HCT116 (cell line): ENCODE measurements around the gene FOXN3. TPM values are rescaled to one million over a fixed set of nuclear protein-coding genes. Genes with fewer than 3 reads are reported as not detected.

Source experiments
- ATAC-seq: fragments of 200-7000 bp; cut with Tn5 transposase; 2 replicates; pipeline ENCODE4 v1.9.1; 2020; ENCODE audit warnings: mild to moderate bottlenecking, moderate library complexity
- BruUV-seq: library from RNA; stranded (reverse); fragments of 400-500 nt; replicated peaks from 2 replicates; lab custom pipeline; 2021; lab: Mats Ljungman, UMichigan
- CTCF ChIA-PET: fragments of 300-600 bp; sonication (Branson Sonifier 250); formaldehyde crosslinking; loops from one replicate; lab custom pipeline; 2021; ENCODE audit warnings: antibody characterized with exemption; lab: Charles Lee
- POLR2A ChIA-PET: fragments of 300-600, 350-600 bp; sonication (Branson Sonifier 250); formaldehyde crosslinking; loops from one replicate; lab custom pipeline; 2021; ENCODE audit warnings: antibody characterized with exemption; lab: Charles Lee
- RAD21 ChIA-PET, 2 experiments: fragments of 300-600 bp; sonication (Branson Sonifier 250); formaldehyde crosslinking; loops; one replicate each; lab custom pipeline; 2023; ENCODE audit warnings: low total read pairs in 2 of 2; ENCODE audit not compliant: uncharacterized antibody in 2 of 2, unreplicated experiment in 2 of 2, low non-redundant PET in 1 of 2; lab: Charles Lee
- DNase-seq: peaks from one replicate; pipeline ENCODE4 v3.0.0-alpha.2; 2010; ENCODE audit warnings: low read depth, low spot score
- H2AFZ ChIP-seq: fragments of 200-600 bp; shearing (Covaris generic), sonication (generic); 2 replicates; pipeline ENCODE4 v1.6.1; 2017; ENCODE audit warnings: low read depth, mixed run types, mixed read lengths, antibody characterized with exemption, low read length; ENCODE audit not compliant: poor library complexity, severe bottlenecking
- H3K27ac ChIP-seq: 2 replicates; pipeline ENCODE4 v1.5.1; 2012; ENCODE audit warnings: low read depth, low read length
- H3K27me3 ChIP-seq: fragments of 200-600 bp; sonication (generic); 2 replicates; pipeline ENCODE4 v1.6.1; 2016; ENCODE audit warnings: mixed run types, low read length, mixed read lengths; ENCODE audit not compliant: insufficient read depth
- H3K36me3 ChIP-seq, 2 experiments: fragments of 200-500 bp in 1 of 2; fragments of 200-600 bp in 1 of 2; sonication (Bioruptor generic) in 1 of 2; sonication (generic) in 1 of 2; 2 replicates each; pipeline versions ENCODE4 v1.5.1 to v1.6.1; 2014 to 2016; ENCODE audit warnings: low read length in 2 of 2, inconsistent platforms in 1 of 2, mixed read lengths in 1 of 2, mixed run types in 1 of 2; ENCODE audit not compliant: insufficient read depth in 2 of 2, control insufficient read depth in 1 of 2
- H3K4me1 ChIP-seq, 2 experiments: fragments of 200-600 bp in 1 of 2; sonication (generic) in 1 of 2; 2 replicates each; pipeline versions ENCODE4 v1.5.1 to v1.6.1; 2012 to 2017; ENCODE audit warnings: low read length in 2 of 2, inconsistent platforms in 1 of 2, mild to moderate bottlenecking in 1 of 2, mixed read lengths in 1 of 2, mixed run types in 1 of 2, moderate library complexity in 1 of 2; ENCODE audit not compliant: insufficient read depth in 2 of 2, control insufficient read depth in 1 of 2
- H3K4me2 ChIP-seq: fragments of 200-600 bp; sonication (generic); 2 replicates; pipeline ENCODE4 v1.6.1; 2017; ENCODE audit warnings: mixed run types, low read length, mixed read lengths
- H3K4me3 ChIP-seq, 2 experiments: fragments of 200-600 bp in 1 of 2; sonication (generic) in 1 of 2; replicated peaks in 1 of 2; 2 replicates each; pipeline ENCODE4 v1.5.1; 2011 to 2016; ENCODE audit warnings: low read length in 2 of 2, control low read depth in 1 of 2, low read depth in 1 of 2, mild to moderate bottlenecking in 1 of 2, mixed read lengths in 1 of 2, mixed run types in 1 of 2
- H3K79me2 ChIP-seq: fragments of 200-600 bp; sonication (generic); 2 replicates; pipeline ENCODE4 v1.6.1; 2017; ENCODE audit warnings: mild to moderate bottlenecking, mixed run types, low read length, moderate library complexity, mixed read lengths; ENCODE audit not compliant: insufficient read depth
- H3K9ac ChIP-seq: fragments of 200-600 bp; sonication (generic); 2 replicates; pipeline ENCODE4 v1.6.1; 2016; ENCODE audit warnings: low read length, mixed read lengths
- H3K9me2 ChIP-seq: fragments of 200-600 bp; sonication (generic), shearing (Covaris generic); 2 replicates; pipeline ENCODE4 v1.6.1; 2017; ENCODE audit warnings: mixed run types, mild to moderate bottlenecking, moderate library complexity; ENCODE audit not compliant: insufficient read depth
- H3K9me3 ChIP-seq, 2 experiments: fragments of 200-500 bp in 1 of 2; fragments of 200-600 bp in 1 of 2; sonication (Bioruptor generic) in 1 of 2; sonication (generic) in 1 of 2; 2 replicates each; pipeline ENCODE4 v1.6.1; 2014 to 2017; ENCODE audit warnings: low read length in 2 of 2, mixed read lengths in 2 of 2, inconsistent platforms in 1 of 2, low read depth in 1 of 2, mild to moderate bottlenecking in 1 of 2, mixed run types in 1 of 2, moderate library complexity in 1 of 2; ENCODE audit not compliant: control insufficient read depth in 1 of 2, insufficient read depth in 1 of 2
- H4K20me1 ChIP-seq: fragments of 200-600 bp; sonication (generic), shearing (Covaris generic); 2 replicates; pipeline ENCODE4 v1.6.1; 2017; ENCODE audit warnings: mixed run types, mild to moderate bottlenecking, moderate library complexity; ENCODE audit not compliant: insufficient read depth
- ATF3 ChIP-seq: IDR thresholded peaks from 2 replicates; pipeline ENCODE4 v1.6.1; 2012
- CBX3 ChIP-seq: IDR thresholded peaks from 2 replicates; pipeline ENCODE4 v1.6.1; 2012; ENCODE audit warnings: low read depth
- CEBPB ChIP-seq: IDR thresholded peaks from 2 replicates; pipeline ENCODE4 v1.6.1; 2012; ENCODE audit warnings: low read depth
- CTCF ChIP-seq, 3 experiments: fragments of 200-600 bp in 1 of 3; sonication (generic) in 1 of 3; IDR thresholded peaks in 2 of 3; conservative IDR thresholded peaks in 1 of 3; 2 replicates each; pipeline ENCODE4 v1.5.1; 2012 to 2017; ENCODE audit warnings: low read depth in 2 of 3, low read length in 2 of 3, antibody characterized with exemption in 1 of 3, borderline replicate concordance in 1 of 3, control low read depth in 1 of 3, mild to moderate bottlenecking in 1 of 3, mixed read lengths in 1 of 3, mixed run types in 1 of 3, moderate library complexity in 1 of 3; ENCODE audit not compliant: insufficient read depth in 1 of 3
- EGR1 ChIP-seq: IDR thresholded peaks from 2 replicates; pipeline ENCODE4 v1.6.1; 2012; ENCODE audit warnings: low read depth
- ELF1 ChIP-seq: IDR thresholded peaks from 2 replicates; pipeline ENCODE4 v1.6.1; 2012; ENCODE audit warnings: low read depth, borderline replicate concordance
- EZH2 ChIP-seq: fragments of 200-600 bp; sonication (generic); IDR thresholded peaks from 2 replicates; pipeline ENCODE4 v1.6.1; 2017; ENCODE audit warnings: antibody characterized with exemption, mixed run types
- EZH2phosphoT487 ChIP-seq: fragments of 200-600 bp; IDR thresholded peaks from 2 replicates; pipeline ENCODE4 v1.6.1; 2018; ENCODE audit warnings: antibody characterized with exemption, borderline replicate concordance
- JUND ChIP-seq: IDR thresholded peaks from 2 replicates; pipeline ENCODE4 v1.6.1; 2012
- POLR2A ChIP-seq: IDR thresholded peaks from 2 replicates; pipeline ENCODE4 v1.7.0; 2011; ENCODE audit warnings: borderline replicate concordance; ENCODE audit not compliant: insufficient read depth, insufficient read length; ENCODE audit errors: extremely low read depth
- POLR2AphosphoS5 ChIP-seq: IDR thresholded peaks from 2 replicates; pipeline ENCODE4 v1.6.1; 2011; ENCODE audit warnings: mild to moderate bottlenecking, low read depth, low read length, moderate library complexity
- SIN3A ChIP-seq: IDR thresholded peaks from 2 replicates; pipeline ENCODE4 v1.6.1; 2012; ENCODE audit warnings: low read depth
- SP1 ChIP-seq: IDR thresholded peaks from 2 replicates; pipeline ENCODE4 v1.6.1; 2012; ENCODE audit warnings: low read depth
- TCF7L2 ChIP-seq: IDR thresholded peaks from 2 replicates; pipeline ENCODE4 v1.7.0; 2011; ENCODE audit warnings: borderline replicate concordance, inconsistent platforms; ENCODE audit not compliant: insufficient read depth, insufficient read length; ENCODE audit errors: extremely low read depth
- YY1 ChIP-seq: IDR thresholded peaks from 2 replicates; pipeline ENCODE4 v1.6.1; 2011; ENCODE audit warnings: low read length, low read depth, moderate library complexity, mild to moderate bottlenecking; ENCODE audit not compliant: insufficient replicate concordance; ENCODE audit errors: extremely low read depth
- ZFX ChIP-seq: fragments of 450-650 bp; IDR thresholded peaks from 2 replicates; pipeline ENCODE4 v1.6.1; 2017
- intact Hi-C: fragments of 100-400 bp; cut with micrococcal nuclease; formaldehyde crosslinking; loops from 2 replicates; pipeline ENCODE4 v1.10.0; 2022
- total RNA-seq: library from RNA; stranded (reverse); gene quantifications from one replicate; pipeline ENCODE4 v1.2.1, GENCODE V29; 2021; ENCODE audit not compliant: unreplicated experiment
- TF ChIP-seq, protein P1 (sequence below): IDR thresholded peaks from 2 replicates; pipeline ENCODE4 v1.6.1; 2012; ENCODE audit warnings: low read depth
- TF ChIP-seq, protein P2 (sequence below): IDR thresholded peaks from 2 replicates; pipeline ENCODE4 v1.6.1; 2011; ENCODE audit warnings: mild to moderate bottlenecking, low read length, moderate library complexity; ENCODE audit not compliant: insufficient replicate concordance; ENCODE audit errors: extremely low read depth
- TF ChIP-seq, protein P3 (sequence below): IDR thresholded peaks from 2 replicates; pipeline ENCODE4 v1.6.1; 2012

Gene FOXN3
- total RNA-seq, 1 experiment from 2014 or later: 20.0 TPM

DNA sequence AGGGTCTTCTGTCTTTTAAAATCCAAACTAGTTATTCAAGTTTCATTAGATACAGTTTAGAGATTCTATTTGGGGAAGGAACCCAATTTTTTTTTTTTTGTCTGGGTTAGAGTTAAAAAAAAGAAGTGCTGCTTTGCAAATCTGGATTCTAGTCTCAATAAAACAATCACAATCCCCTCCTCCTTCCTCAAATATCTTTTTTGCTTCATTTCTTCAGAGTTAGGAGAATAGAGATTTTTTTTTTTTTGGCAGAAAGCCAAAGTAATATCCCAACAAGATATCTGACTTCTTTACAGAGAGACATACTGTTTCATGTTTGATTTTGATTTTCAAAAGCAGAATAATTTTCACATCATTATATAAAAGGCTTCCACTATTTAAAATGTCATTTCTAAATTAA lies 201.9 kb downstream of the FOXN3 start:
- H3K4me1 ChIP-seq: no peaks in the 10 kb centered on the region
- CTCF ChIA-PET: no interaction called here
- DNase-seq (no peak), ATAC-seq (no peak)
- intact Hi-C loops: no loop called here
- H3K9me2 ChIP-seq: no peaks in the 10 kb centered on the region
- H2AFZ ChIP-seq: no peak overlapping the region
- H3K79me2 ChIP-seq: no peaks in the 10 kb centered on the region
- RAD21 ChIA-PET: no interaction called here
- H3K36me3 ChIP-seq: no peaks in the 10 kb centered on the region
- TF ChIP-seq POLR2AphosphoS5 (no peak), ATF3 (no peak), ZFX (no peak), ELF1 (no peak), SP1 (no peak), POLR2A (no peak), CEBPB (no peak), SIN3A (no peak), EGR1 (no peak), TCF7L2 (no peak), EZH2 (no peak), JUND (no peak), EZH2phosphoT487 (no peak), CBX3 (no peak), YY1 (no peak), CTCF (IDR thresholded peaks at IDR 0.05 in 2 of 3, conservative IDR thresholded peaks at IDR 0.05 in 1 of 3; ENCODE audit: borderline replicate concordance in 1 of 3, insufficient read depth in 1 of 3, low read depth in 2 of 3, low read length in 2 of 3) (no peak)
- TF ChIP-seq, protein P1, sequence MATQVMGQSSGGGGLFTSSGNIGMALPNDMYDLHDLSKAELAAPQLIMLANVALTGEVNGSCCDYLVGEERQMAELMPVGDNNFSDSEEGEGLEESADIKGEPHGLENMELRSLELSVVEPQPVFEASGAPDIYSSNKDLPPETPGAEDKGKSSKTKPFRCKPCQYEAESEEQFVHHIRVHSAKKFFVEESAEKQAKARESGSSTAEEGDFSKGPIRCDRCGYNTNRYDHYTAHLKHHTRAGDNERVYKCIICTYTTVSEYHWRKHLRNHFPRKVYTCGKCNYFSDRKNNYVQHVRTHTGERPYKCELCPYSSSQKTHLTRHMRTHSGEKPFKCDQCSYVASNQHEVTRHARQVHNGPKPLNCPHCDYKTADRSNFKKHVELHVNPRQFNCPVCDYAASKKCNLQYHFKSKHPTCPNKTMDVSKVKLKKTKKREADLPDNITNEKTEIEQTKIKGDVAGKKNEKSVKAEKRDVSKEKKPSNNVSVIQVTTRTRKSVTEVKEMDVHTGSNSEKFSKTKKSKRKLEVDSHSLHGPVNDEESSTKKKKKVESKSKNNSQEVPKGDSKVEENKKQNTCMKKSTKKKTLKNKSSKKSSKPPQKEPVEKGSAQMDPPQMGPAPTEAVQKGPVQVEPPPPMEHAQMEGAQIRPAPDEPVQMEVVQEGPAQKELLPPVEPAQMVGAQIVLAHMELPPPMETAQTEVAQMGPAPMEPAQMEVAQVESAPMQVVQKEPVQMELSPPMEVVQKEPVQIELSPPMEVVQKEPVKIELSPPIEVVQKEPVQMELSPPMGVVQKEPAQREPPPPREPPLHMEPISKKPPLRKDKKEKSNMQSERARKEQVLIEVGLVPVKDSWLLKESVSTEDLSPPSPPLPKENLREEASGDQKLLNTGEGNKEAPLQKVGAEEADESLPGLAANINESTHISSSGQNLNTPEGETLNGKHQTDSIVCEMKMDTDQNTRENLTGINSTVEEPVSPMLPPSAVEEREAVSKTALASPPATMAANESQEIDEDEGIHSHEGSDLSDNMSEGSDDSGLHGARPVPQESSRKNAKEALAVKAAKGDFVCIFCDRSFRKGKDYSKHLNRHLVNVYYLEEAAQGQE: no peak
- TF ChIP-seq, protein P2, sequence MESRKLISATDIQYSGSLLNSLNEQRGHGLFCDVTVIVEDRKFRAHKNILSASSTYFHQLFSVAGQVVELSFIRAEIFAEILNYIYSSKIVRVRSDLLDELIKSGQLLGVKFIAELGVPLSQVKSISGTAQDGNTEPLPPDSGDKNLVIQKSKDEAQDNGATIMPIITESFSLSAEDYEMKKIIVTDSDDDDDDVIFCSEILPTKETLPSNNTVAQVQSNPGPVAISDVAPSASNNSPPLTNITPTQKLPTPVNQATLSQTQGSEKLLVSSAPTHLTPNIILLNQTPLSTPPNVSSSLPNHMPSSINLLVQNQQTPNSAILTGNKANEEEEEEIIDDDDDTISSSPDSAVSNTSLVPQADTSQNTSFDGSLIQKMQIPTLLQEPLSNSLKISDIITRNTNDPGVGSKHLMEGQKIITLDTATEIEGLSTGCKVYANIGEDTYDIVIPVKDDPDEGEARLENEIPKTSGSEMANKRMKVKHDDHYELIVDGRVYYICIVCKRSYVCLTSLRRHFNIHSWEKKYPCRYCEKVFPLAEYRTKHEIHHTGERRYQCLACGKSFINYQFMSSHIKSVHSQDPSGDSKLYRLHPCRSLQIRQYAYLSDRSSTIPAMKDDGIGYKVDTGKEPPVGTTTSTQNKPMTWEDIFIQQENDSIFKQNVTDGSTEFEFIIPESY: no peak
- TF ChIP-seq, protein P3, sequence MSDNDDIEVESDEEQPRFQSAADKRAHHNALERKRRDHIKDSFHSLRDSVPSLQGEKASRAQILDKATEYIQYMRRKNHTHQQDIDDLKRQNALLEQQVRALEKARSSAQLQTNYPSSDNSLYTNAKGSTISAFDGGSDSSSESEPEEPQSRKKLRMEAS: no peak
- H3K4me2 ChIP-seq: no peak overlapping the region
- H3K9me3 ChIP-seq: no peaks in the 10 kb centered on the region
- POLR2A ChIA-PET: no interaction called here
- peaks cover 3% of the 10 kb centered on the region; the same call in 1 of the 2 replicates for H4K20me1 ChIP-seq
- H3K9ac ChIP-seq: no peak overlapping the region
- H3K4me3 ChIP-seq: no peak overlapping the region
- BruUV-seq: no TSS peak
- H3K27me3 ChIP-seq: no peaks in the 10 kb centered on the region
- H3K27ac ChIP-seq: no peak overlapping the region
